ENCODE data around the gene MBNL1.
A peak's percentile ranks its signal among the peaks of the same experiment; 100 is the strongest.
"Not testable (repeated sequence)": the region's sequence is repeated elsewhere in the genome, so short reads cannot be mapped to it uniquely, and the experiment has no call there.

MBNL1 gene

DNA sequence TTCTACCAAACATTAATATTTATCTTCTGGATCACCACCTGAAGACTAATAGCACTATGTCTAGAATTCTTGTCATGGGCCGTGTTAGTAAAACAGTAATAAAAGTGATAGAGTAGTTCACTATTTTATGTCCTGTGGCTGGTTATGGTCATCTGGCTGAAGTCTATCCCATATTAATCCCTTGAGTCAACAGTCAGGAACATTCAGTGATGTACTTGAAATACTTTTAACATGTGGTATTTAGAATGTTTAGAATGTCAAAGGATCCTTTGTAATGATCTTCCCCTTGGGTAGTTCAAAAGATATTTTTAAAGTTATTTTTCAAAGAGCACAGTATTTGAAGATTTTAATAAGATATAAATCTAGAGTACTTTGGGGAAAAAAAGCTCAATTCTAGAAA, 117.0 kb downstream of the MBNL1 start:
- Mint-ChIP-seq H3K4me3 (no peak overlapping the region), H3K27ac (peak overlapping the region; percentile 56), H3K36me3 (peaks cover 38% of the 10 kb centered on the region), H3K9me3 (no peaks in the 10 kb centered on the region), H3K4me1 (peaks cover 36% of the 10 kb centered on the region)
- no peak for ATAC-seq
- no peak for DNase-seq (ENCODE audit: low spot score in 2 of 2)

GRCh38 chr3:152386208-152386607, 117.5 kb downstream of the MBNL1 start:
- peaks cover 43% of the 10 kb centered on the region for H3K36me3 Mint-ChIP-seq
- peaks cover 38% of the 10 kb centered on the region for H3K4me1 Mint-ChIP-seq
- ATAC-seq: no peak
- no peaks in the 10 kb centered on the region for H3K9me3 Mint-ChIP-seq
- H3K27ac Mint-ChIP-seq: peak overlapping the region; percentile 56
- H3K4me3 Mint-ChIP-seq: no peak overlapping the region
- no peak for DNase-seq (ENCODE audit: low spot score in 2 of 2)

DNA sequence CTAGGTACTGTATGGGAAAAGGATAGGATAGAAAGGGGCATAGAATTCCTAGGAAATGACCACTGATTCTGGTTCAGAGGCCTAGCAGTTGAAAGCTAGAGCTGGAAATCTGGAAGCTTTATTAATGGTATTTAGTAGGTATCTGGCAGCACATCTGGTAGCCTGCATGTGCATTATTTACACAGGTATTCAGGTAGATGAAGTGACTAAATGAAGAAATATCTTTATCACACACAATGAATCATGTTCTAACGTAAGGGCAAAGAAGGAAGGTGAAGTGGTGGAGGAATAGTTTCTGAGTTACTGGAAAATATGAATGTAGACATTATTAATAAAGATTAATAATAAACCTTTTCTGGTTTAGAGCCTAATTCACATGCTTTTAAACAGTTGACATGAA, 119.9 kb downstream of the MBNL1 start:
- H3K36me3 Mint-ChIP-seq: peaks cover 52% of the 10 kb centered on the region
- H3K27ac Mint-ChIP-seq: peak overlapping the region; percentile 63
- ATAC-seq: no peak
- H3K4me3 Mint-ChIP-seq: no peak overlapping the region
- no peak for DNase-seq (ENCODE audit: low spot score in 2 of 2)
- H3K9me3 Mint-ChIP-seq: no peaks in the 10 kb centered on the region
- H3K4me1 Mint-ChIP-seq: peaks cover 33% of the 10 kb centered on the region

GRCh38 chr3:152389316-152389934, 120.7 kb downstream of the MBNL1 start:
- ATAC-seq (no peak), DNase-seq (ENCODE audit: low spot score in 2 of 2) (no peak)
- H3K4me1 Mint-ChIP-seq: peaks cover 33% of the 10 kb centered on the region
- H3K9me3 Mint-ChIP-seq: no peaks in the 10 kb centered on the region
- H3K4me3 Mint-ChIP-seq: no peak overlapping the region
- peaks cover 57% of the 10 kb centered on the region for H3K36me3 Mint-ChIP-seq
- no peak overlapping the region for H3K27ac Mint-ChIP-seq

DNA sequence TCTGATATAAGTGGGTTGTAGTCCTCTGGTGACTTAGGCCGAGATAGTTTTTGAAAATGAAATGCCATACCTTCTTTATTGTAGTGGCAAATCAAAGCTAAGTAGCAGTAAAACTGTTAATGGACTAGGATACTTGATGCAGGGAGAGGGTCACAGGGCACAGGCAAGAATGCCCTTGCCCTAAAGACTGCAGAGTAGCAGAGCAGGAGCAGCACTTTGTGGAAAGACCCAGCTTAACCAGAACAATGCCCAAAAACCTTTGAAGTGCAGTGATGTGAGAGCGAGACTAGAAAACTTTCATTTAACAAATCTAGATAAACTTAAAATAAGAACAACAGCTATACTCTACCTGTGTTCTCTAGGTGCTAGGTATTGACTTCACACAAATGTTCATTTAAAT, 121.9 kb downstream of the MBNL1 start:
- DNase-seq (ENCODE audit: low spot score in 2 of 2): no peak
- peak overlapping the region; percentile 18 for H3K27ac Mint-ChIP-seq
- ATAC-seq: no peak
- H3K4me3 Mint-ChIP-seq: no peak overlapping the region
- H3K9me3 Mint-ChIP-seq: no peaks in the 10 kb centered on the region
- peaks cover 36% of the 10 kb centered on the region for H3K4me1 Mint-ChIP-seq
- peaks cover 69% of the 10 kb centered on the region for H3K36me3 Mint-ChIP-seq

DNA sequence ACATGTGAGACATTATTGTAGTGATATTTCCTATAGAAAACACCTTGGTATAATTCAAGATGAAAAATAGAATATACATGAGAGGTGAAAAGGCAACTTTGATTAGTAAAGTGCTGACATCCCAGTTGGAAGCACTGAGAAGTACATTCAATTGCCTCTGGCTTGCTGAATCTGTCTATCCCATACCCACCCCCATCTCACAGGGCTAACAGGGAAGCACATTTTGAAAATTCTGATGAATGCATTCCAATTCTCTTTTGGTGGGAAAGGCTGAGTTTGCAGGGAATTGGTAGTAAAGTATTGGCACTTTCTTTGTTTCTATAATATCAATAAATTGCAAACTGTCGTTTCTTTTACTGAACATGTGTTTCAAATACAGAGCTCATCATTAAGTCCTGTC, 122.9 kb downstream of the MBNL1 start:
- Mint-ChIP-seq H3K4me3 (no peak overlapping the region), H3K27ac (no peak overlapping the region), H3K4me1 (peaks cover 42% of the 10 kb centered on the region), H3K36me3 (peaks cover 73% of the 10 kb centered on the region), H3K9me3 (no peaks in the 10 kb centered on the region)
- DNase-seq (ENCODE audit: low spot score in 2 of 2) (no peak), ATAC-seq (no peak)

DNA sequence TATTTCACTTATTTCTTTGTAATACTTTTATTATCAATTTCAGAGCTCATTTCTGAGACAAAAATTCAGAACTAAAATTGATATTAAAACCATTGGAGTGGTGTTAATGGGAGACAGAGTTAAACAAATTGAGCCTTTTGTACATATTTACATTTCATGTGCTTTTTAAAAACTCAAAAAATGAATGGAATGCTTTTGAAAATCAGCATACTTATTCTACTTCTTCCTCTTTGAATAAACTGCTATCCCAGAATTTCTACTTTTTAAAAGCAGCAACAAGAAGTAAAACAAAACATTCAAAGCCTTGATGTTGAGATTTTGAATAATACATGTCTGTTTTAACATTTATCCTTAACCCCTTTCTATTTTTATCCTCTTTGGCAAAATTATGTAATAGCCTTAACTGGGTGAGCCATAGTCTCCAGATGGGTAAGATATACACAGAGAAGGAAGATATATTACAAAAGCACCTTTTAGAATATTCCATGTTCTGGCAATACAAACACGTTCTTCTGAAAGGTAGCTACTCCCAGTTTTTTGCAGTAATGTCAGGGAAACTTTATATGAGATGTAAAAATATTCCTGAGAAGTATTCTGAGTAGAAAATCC, 123.6 kb downstream of the MBNL1 start:
- Mint-ChIP-seq H3K27ac (peak overlapping the region; percentile 58), H3K36me3 (peaks cover 77% of the 10 kb centered on the region), H3K9me3 (no peaks in the 10 kb centered on the region), H3K4me1 (peaks cover 41% of the 10 kb centered on the region), H3K4me3 (no peak overlapping the region)
- DNase-seq (ENCODE audit: low spot score in 2 of 2) (no peak), ATAC-seq (no peak)

- Mint-ChIP-seq H3K9me3 (no peaks in the 10 kb centered on the region), H3K27ac (peak overlapping the region; percentile 58), H3K4me1 (peaks cover 35% of the 10 kb centered on the region), H3K36me3 (peaks cover 78% of the 10 kb centered on the region), H3K4me3 (no peak overlapping the region)
- ATAC-seq (no peak), DNase-seq (ENCODE audit: low spot score in 2 of 2) (no peak)
Observed at GRCh38 chr3:152394246-152394645, 125.5 kb downstream of the MBNL1 start.

GRCh38 chr3:152395764-152396163, 127.0 kb downstream of the MBNL1 start:
- H3K36me3 Mint-ChIP-seq: peaks cover 78% of the 10 kb centered on the region
- peak overlapping the region; percentile 58 for H3K27ac Mint-ChIP-seq
- H3K4me3 Mint-ChIP-seq: no peak overlapping the region
- ATAC-seq: no peak
- DNase-seq (ENCODE audit: low spot score in 2 of 2): no peak
- H3K4me1 Mint-ChIP-seq: peaks cover 38% of the 10 kb centered on the region
- no peaks in the 10 kb centered on the region for H3K9me3 Mint-ChIP-seq

GRCh38 chr3:152396867-152397266, 128.1 kb downstream of the MBNL1 start:
- DNase-seq (ENCODE audit: low spot score in 2 of 2): no peak
- no peak overlapping the region for H3K4me3 Mint-ChIP-seq
- H3K4me1 Mint-ChIP-seq: peaks cover 43% of the 10 kb centered on the region
- no peaks in the 10 kb centered on the region for H3K9me3 Mint-ChIP-seq
- no peak overlapping the region for H3K27ac Mint-ChIP-seq
- H3K36me3 Mint-ChIP-seq: peaks cover 71% of the 10 kb centered on the region
- no peak for ATAC-seq

- not testable (repeated sequence) for H3K9me3 Mint-ChIP-seq; H3K4me3 Mint-ChIP-seq; DNase-seq (ENCODE audit: low spot score in 2 of 2); H3K27ac Mint-ChIP-seq; ATAC-seq
- peaks cover 48% of the 10 kb centered on the region for H3K4me1 Mint-ChIP-seq
- peaks cover 70% of the 10 kb centered on the region for H3K36me3 Mint-ChIP-seq
Observed at GRCh38 chr3:152397348-152397747, 128.6 kb downstream of the MBNL1 start.

GRCh38 chr3:152398495-152398894, 129.8 kb downstream of the MBNL1 start:
- Mint-ChIP-seq H3K27ac (peak overlapping the region; percentile 7), H3K4me3 (no peak overlapping the region), H3K36me3 (peaks cover 64% of the 10 kb centered on the region), H3K4me1 (peaks cover 52% of the 10 kb centered on the region), H3K9me3 (no peaks in the 10 kb centered on the region)
- ATAC-seq (no peak), DNase-seq (ENCODE audit: low spot score in 2 of 2) (no peak)

DNA sequence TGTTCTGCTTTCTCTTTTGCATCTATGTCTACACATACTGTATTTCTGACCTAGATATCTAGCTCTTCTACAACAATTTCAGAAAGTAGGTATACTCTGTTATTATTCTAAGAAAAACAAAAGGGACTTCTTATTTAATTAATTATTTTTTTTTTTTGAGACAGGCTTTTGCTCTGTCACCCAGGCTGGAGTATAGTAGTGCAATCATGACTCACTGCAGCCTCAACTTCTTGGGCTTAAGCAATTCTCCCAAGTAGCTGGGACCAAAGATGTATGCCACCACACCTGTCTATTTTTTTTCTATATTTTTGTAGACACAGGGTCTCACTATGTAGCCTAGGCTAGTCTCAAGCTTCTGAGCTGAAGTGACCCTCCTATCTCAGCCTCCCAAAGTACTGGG, 130.6 kb downstream of the MBNL1 start:
- Mint-ChIP-seq H3K27ac (peak overlapping the region; percentile 7), H3K36me3 (peaks cover 60% of the 10 kb centered on the region), H3K4me3 (no peak overlapping the region), H3K4me1 (peaks cover 58% of the 10 kb centered on the region), H3K9me3 (no peaks in the 10 kb centered on the region)
- DNase-seq (ENCODE audit: low spot score in 2 of 2) (no peak), ATAC-seq (peak; percentile 56)

GRCh38 chr3:152400887-152401286, 132.2 kb downstream of the MBNL1 start:
- DNase-seq (ENCODE audit: low spot score in 2 of 2): no peak
- H3K4me1 Mint-ChIP-seq: peaks cover 55% of the 10 kb centered on the region
- H3K9me3 Mint-ChIP-seq: no peaks in the 10 kb centered on the region
- peaks cover 45% of the 10 kb centered on the region for H3K36me3 Mint-ChIP-seq
- H3K4me3 Mint-ChIP-seq: no peak overlapping the region
- H3K27ac Mint-ChIP-seq: no peak overlapping the region
- no peak for ATAC-seq

DNA sequence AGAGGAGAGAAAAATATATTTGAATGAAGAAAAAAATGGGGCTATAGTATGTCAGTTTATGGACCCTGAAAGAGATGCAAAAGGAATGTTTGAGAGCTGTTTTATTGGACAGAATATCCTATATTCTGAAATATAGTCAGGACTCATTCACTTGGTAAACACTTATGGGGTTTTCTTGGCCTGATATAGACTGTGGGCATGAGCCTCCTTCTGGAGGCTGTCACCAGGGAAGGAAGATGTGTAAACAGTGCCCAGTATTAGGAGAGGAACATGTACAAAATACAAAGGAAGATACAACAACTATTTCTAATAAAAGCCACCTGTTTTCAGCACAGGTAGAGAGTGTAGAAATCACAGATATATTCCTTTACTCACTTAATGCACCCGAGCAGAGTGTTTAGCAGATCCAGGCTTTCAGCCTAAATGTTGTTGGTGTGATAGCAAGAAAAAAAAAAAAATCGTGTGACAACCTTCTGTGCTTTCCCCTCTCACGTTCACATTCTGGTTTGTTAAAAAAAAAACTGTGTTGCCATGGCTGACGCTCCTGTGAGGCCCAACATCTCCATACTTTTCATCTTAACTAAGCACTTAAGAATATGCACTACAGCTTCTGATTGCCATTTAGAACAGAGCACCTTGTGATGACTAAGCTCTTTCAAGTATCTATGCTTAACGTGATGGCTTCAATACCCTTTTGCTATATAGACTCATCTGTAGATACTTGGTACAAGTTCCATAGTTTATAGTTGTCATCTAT, 134.1 kb downstream of the MBNL1 start:
- H3K4me3 Mint-ChIP-seq: peak overlapping the region; percentile 36
- peak; percentile 96 for ATAC-seq

DNA sequence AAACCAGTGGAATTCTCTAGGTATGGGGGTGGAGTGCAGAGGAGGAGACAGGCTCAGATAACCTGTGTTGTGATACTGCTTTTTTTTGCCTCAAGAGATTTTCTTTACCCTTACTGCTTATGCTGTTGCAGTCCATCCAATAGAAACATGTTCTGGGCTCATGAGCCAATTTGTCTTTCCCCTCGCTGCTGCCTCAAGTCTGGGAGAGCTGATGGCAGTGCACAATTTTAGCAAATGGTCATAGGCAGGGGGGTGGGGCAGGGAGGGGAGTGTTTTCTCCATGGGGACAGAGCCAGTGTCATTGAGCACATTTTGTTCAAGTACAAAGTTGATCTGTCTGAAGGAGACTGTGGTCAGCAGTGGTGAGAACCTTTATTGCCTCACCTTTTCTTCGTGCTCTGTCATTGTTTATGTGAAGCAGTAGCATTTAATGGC, 134.9 kb downstream of the MBNL1 start:
- DNase-seq (ENCODE audit: low spot score in 2 of 2) (no peak), ATAC-seq (no peak)
- Mint-ChIP-seq H3K4me3 (peak overlapping the region; percentile 36), H3K27ac (peak overlapping the region; percentile 88), H3K36me3 (peaks cover 40% of the 10 kb centered on the region), H3K4me1 (peaks cover 65% of the 10 kb centered on the region), H3K9me3 (no peaks in the 10 kb centered on the region)

More for the DNA sequence above, 134.1 kb downstream of the MBNL1 start:
- Mint-ChIP-seq H3K4me1 (peaks cover 66% of the 10 kb centered on the region), H3K9me3 (no peaks in the 10 kb centered on the region), H3K36me3 (peaks cover 42% of the 10 kb centered on the region), H3K27ac (peak overlapping the region; percentile 88)
- no peak for DNase-seq (ENCODE audit: low spot score in 2 of 2)

All from stimulated activated effector memory CD8-positive, alpha-beta T cell treated with anti-CD3 and anti-CD28 coated beads, Interleukin-12 subunit alpha, Interleukin-12 subunit beta, amount 100 ng/mL, for 72 hours (primary cell).